Cardiac fibroblast (primary cell): ENCODE data around the gene CRTC3.
A peak's percentile ranks its signal among the peaks of the same experiment; 100 is the strongest.

Source experiments
- DNase-seq, 2 donors: peaks; one replicate each; pipeline versions ENCODE4 v3.0.0 to v3.0.0-alpha.2; 2010; ENCODE audit warnings: low read depth in 2 of 2
- H3K4me3 ChIP-seq, 2 donors: replicated peaks in 1 of 2; 1 replicate in 1 of 2; 2 replicates in 1 of 2; pipeline ENCODE4 v1.5.1; 2011; ENCODE audit warnings: low read depth in 2 of 2, low read length in 2 of 2, mild to moderate bottlenecking in 2 of 2, moderate library complexity in 1 of 2
- TF ChIP-seq, protein P1 (sequence below): IDR thresholded peaks from one replicate; pipeline ENCODE4 v1.5.1; 2011; ENCODE audit warnings: low read depth, mild to moderate bottlenecking, low read length, inconsistent platforms

The CRTC3 gene

DNA sequence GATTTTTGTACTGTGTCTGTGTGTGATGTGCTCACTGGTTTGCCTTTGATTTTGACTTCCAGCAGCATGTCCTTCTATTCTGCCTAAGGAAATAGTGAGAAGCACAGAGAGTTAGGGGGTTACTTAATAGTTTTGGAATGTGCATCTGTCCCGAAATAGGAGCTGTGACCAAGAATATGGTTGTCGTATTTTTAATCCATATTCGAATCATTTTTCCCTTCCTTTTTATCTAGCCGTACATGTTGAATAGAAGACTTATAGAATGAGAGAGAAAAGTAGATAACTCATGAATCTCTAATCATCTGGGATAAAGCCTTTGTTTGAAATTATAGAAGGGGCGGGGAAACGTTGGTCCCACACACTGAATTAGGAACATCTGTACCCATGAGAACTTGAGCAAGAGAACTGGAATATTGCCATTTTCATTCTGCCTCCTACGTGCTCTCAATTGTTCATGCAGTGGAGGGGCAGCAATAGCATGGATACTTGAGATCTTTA is 23.6 kb downstream of the CRTC3 start:
- no peak overlapping the region for H3K4me3 ChIP-seq
- TF ChIP-seq, protein P1, sequence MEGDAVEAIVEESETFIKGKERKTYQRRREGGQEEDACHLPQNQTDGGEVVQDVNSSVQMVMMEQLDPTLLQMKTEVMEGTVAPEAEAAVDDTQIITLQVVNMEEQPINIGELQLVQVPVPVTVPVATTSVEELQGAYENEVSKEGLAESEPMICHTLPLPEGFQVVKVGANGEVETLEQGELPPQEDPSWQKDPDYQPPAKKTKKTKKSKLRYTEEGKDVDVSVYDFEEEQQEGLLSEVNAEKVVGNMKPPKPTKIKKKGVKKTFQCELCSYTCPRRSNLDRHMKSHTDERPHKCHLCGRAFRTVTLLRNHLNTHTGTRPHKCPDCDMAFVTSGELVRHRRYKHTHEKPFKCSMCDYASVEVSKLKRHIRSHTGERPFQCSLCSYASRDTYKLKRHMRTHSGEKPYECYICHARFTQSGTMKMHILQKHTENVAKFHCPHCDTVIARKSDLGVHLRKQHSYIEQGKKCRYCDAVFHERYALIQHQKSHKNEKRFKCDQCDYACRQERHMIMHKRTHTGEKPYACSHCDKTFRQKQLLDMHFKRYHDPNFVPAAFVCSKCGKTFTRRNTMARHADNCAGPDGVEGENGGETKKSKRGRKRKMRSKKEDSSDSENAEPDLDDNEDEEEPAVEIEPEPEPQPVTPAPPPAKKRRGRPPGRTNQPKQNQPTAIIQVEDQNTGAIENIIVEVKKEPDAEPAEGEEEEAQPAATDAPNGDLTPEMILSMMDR: no peak
- peak; percentile 91 to 93 for DNase-seq

DNA sequence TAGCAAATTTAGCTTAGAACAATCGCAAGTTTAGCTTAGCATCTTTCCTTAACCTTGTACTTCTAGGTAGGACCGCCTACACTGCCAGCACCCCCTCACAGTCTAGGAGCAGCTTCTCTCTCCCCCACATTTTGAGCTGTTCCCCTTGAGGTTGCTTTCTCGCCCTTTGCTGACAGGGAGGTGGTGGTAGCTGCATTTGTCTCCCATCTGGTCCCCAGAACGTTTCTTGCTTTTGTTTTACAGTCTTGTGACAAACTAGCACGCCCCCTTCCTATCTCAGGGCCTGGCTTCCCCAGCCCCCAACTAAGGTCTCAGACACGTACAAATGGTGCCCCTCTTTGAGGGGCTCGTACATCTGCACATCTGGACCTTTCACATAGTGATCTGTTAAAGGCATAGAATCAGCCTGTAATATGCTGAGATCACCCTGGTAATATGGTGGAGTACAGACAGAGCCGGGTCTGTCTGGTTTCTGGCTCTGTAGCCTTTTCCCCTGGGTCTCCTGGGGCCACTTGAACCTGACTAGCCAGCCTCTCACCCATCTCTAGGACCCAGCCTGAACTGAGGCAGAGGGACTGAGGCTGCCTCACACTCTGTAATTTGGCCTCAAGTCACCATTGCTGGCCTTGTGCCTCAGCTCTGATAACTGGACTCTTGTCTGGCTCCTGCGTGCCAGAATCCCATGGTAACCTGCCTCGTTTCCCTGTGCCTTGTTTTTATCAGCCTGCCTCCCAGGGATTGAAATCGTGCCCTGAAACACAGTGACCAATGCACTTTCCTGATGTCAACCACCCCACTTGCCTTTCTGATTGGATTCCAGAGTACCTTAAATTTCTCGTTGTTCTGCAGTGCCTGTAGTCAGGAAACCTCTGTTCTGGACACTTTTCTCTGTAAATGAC is 27.7 kb downstream of the CRTC3 start:
- DNase-seq: peak; percentile 54 to 96
- TF ChIP-seq, protein P1: no peak
- H3K4me3 ChIP-seq: peak overlapping the region in 1 of 2 donors; percentile 2

DNA sequence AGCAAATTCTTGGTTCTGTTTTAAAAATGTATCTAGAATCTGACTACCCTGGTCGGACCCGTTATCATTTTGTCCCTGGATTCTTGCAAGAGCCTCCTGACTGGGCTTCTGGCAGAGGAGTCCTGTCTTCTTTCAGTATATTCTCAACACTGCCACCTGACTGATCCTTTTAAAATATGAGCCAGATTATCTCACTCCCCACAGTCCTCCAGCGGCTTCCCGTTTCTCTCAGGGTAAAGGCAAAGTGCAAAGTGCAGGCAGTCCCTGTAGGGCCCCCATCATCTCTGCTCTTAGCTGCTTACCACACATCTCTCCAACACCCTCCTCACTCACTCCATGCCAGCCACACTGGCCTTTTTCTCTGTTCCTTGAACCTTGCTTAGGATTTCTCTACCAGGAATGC is 28.4 kb downstream of the CRTC3 start:
- H3K4me3 ChIP-seq: no peak overlapping the region
- peak in 1 of 2 donors; percentile 73 for DNase-seq

DNA sequence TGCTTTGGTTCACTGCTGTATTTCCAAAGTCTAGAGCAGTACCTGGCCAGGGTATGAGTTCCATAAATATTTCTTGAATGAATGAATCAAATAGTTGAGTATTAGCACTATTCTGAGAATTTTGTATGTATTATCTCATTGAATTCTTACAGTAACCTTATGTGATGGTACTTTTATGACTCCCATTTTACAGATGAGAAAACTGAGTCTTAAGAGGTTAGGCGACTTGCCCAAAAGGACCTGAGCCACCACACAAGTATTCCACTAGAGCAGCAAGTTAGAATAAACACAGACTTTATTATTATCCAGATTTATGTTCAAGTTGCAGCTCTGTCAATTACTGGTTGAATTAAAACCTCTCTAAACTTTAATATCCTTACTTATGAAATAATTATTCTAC is 29.4 kb downstream of the CRTC3 start:
- no peak overlapping the region for H3K4me3 ChIP-seq
- TF ChIP-seq, protein P1: no peak
- DNase-seq: no peak

More for the DNA sequence above, 28.4 kb downstream of the CRTC3 start:
- TF ChIP-seq, protein P1: no peak

DNA sequence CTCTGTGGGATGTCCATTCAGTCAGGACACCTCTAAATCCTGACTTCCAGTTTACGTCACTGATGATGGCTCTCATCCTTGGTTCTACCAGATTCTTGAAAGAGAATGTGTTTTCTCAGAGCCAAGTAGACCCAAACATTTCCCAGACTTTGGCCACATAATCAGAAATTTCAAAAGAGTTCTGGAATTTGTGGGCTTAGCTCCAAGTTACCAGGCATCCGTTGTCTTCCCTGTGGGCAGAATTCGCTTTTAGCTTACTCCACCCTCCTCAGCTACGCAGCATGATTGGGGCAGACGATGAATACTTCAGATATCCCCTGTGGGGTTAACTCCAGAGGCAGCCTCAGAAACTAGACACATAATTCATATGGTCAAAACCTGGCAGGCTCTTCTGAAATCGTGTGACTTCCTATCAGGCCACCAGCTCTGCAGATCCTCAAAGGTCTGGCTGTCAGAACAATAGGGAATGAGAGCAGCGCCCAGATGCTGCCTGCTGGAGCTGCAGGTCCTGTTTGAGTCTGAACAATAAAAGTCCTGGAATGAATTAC is 30.6 kb downstream of the CRTC3 start:
- TF ChIP-seq, protein P1: no peak
- no peak overlapping the region for H3K4me3 ChIP-seq
- peak; percentile 95 to 99 for DNase-seq

DNA sequence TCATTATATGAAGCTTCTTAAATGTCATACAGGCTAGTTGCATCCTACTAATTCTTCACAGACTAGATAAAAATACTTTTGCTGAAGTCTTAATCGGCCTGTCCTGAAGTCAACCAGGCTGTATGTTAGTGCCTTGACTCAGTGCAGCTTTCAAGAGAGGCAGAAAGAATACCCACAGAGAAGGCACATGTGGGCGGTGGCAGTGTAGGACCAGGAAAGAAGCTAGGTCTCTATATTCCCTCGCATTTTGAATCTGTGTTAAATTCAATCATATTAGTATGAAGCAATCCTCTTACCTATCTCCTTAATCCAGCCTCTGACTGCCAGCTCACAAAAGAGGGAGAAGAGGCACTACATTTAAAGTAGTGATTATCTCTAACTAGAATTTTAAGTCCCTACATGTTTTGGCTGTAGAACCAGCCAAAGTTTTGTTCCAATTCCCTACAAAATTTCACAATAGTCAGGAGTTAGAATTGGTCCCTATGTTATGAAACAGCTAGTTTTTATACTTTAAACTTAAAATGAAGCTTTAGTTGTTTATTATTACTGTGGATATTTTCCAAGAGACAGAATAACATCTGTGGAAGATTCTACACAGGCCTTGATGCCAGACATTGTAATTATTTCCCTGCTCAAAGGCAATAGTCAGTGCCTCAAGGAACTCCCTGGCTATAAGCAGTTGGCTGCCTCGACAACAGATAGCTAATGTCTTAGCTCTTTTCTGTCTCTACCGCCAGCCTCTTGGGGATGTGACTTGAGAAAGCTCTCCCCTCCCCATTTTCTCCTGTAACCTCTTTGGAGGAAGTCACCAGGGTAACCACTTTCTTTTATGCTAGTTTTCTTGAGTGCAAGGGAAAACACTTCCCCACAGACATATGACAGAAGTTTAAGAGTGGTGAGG is 31.9 kb downstream of the CRTC3 start:
- peak; percentile 27 to 79 for DNase-seq

More for the DNA sequence above, 31.9 kb downstream of the CRTC3 start:
- H3K4me3 ChIP-seq: no peak overlapping the region
- TF ChIP-seq, protein P1: no peak
